Karpas-422 (cell line): ENCODE measurements around the gene PABPC1L. TPM values are rescaled to one million over a fixed set of nuclear protein-coding genes. Genes with fewer than 3 reads are reported as not detected.

Source experiments
- DNase-seq: peaks from one replicate; pipeline ENCODE4 v3.0.0-alpha.2; 2015
- H2AFZ ChIP-seq: fragments of 200-600 bp; sonication (generic); 2 replicates; pipeline ENCODE4 v1.6.1; 2014; ENCODE audit warnings: antibody characterized with exemption, low read length, mixed read lengths
- H3K27ac ChIP-seq: fragments of 200-600 bp; sonication (generic); 2 replicates; pipeline ENCODE4 v1.5.1; 2014; ENCODE audit warnings: mild to moderate bottlenecking, low read length, moderate library complexity
- H3K27me3 ChIP-seq: fragments of 200-600 bp; sonication (generic); 2 replicates; pipeline ENCODE4 v1.6.1; 2014; ENCODE audit warnings: low read length, mixed read lengths
- H3K36me3 ChIP-seq: fragments of 200-600 bp; sonication (generic); 2 replicates; pipeline ENCODE4 v1.6.1; 2014; ENCODE audit warnings: low read length, mixed read lengths; ENCODE audit not compliant: insufficient read depth
- H3K4me1 ChIP-seq: fragments of 200-600 bp; sonication (generic); 2 replicates; pipeline ENCODE4 v1.6.1; 2014; ENCODE audit warnings: mild to moderate bottlenecking, low read length, mixed read lengths
- H3K4me2 ChIP-seq: fragments of 200-600 bp; sonication (generic); 2 replicates; pipeline ENCODE4 v1.6.1; 2014; ENCODE audit warnings: low read length, low read depth, mild to moderate bottlenecking; ENCODE audit not compliant: poor library complexity, severe bottlenecking
- H3K4me3 ChIP-seq: fragments of 200-600 bp; sonication (generic); 2 replicates; pipeline ENCODE4 v1.5.1; 2014; ENCODE audit warnings: mild to moderate bottlenecking, antibody characterized with exemption, low read length, mixed read lengths
- H3K79me2 ChIP-seq: fragments of 200-600 bp; sonication (generic); 2 replicates; pipeline ENCODE4 v1.6.1; 2014; ENCODE audit warnings: mild to moderate bottlenecking, low read length, mixed read lengths
- H3K9ac ChIP-seq: fragments of 200-600 bp; sonication (generic); 2 replicates; pipeline ENCODE4 v1.6.0; 2014; ENCODE audit warnings: low read length
- H3K9me2 ChIP-seq: fragments of 200-600 bp; sonication (generic), shearing (Covaris generic); replicated peaks from 2 replicates; pipeline ENCODE4 v1.6.0; 2014; ENCODE audit warnings: mild to moderate bottlenecking, low read length, moderate library complexity; ENCODE audit not compliant: insufficient read depth
- H3K9me3 ChIP-seq: fragments of 300-700, 200-600 bp; sonication (generic); 2 replicates; pipeline ENCODE4 v1.6.1; 2014; ENCODE audit warnings: low read length, mixed read lengths
- H4K20me1 ChIP-seq: fragments of 200-600 bp; sonication (generic); 2 replicates; pipeline ENCODE4 v1.6.1; 2014; ENCODE audit warnings: mild to moderate bottlenecking, antibody characterized with exemption, low read length, low read depth; ENCODE audit not compliant: insufficient read depth
- total RNA-seq: library from RNA; depleted of rRNA; stranded (reverse); fragments of >200 nt; shearing (Covaris generic); gene quantifications from 2 replicates; pipeline ENCODE4 v1.2.3, GENCODE V29; 2014; ENCODE audit warnings: low replicate concordance

The PABPC1L gene
- total RNA-seq, 1 experiment from 2014 or later: 81.0 TPM

- H3K4me1 ChIP-seq: peaks cover 42% of the 10 kb centered on the region
- H3K4me2 ChIP-seq: no peak overlapping the region
- no peak for DNase-seq
- no peak overlapping the region for H3K27ac ChIP-seq
- no peaks in the 10 kb centered on the region for H3K9me3 ChIP-seq
- no peak overlapping the region for H3K9ac ChIP-seq
- no peak overlapping the region for H3K4me3 ChIP-seq
- no peaks in the 10 kb centered on the region for H3K27me3 ChIP-seq
- peaks cover 100% of the 10 kb centered on the region for H3K79me2 ChIP-seq
- H4K20me1 ChIP-seq: peaks cover 70% of the 10 kb centered on the region
- H3K9me2 ChIP-seq: no peaks in the 10 kb centered on the region
- H2AFZ ChIP-seq: no peak overlapping the region
- peaks cover 64% of the 10 kb centered on the region for H3K36me3 ChIP-seq
These were observed 18.0 kb upstream of the PABPC1L start for GRCh38 chr20:44891826-44892225.

GRCh38 chr20:44894959-44895358 is 14.9 kb upstream of the PABPC1L start:
- DNase-seq: no peak
- no peak overlapping the region for H3K4me2 ChIP-seq
- no peaks in the 10 kb centered on the region for H3K9me3 ChIP-seq
- H3K36me3 ChIP-seq: peaks cover 52% of the 10 kb centered on the region
- H3K79me2 ChIP-seq: peaks cover 100% of the 10 kb centered on the region
- peaks cover 68% of the 10 kb centered on the region for H4K20me1 ChIP-seq
- H2AFZ ChIP-seq: no peak overlapping the region
- no peak overlapping the region for H3K4me3 ChIP-seq
- no peak overlapping the region for H3K9ac ChIP-seq
- H3K27me3 ChIP-seq: no peaks in the 10 kb centered on the region
- H3K27ac ChIP-seq: no peak overlapping the region
- H3K4me1 ChIP-seq: peaks cover 32% of the 10 kb centered on the region
- H3K9me2 ChIP-seq: no peaks in the 10 kb centered on the region

GRCh38 chr20:44896583-44896982 is 13.3 kb upstream of the PABPC1L start:
- Histone ChIP-seq H3K9me2 (no peaks in the 10 kb centered on the region), H3K4me3 (no peak overlapping the region), H2AFZ (no peak overlapping the region), H3K27ac (no peak overlapping the region), H3K4me2 (no peak overlapping the region), H3K9me3 (no peaks in the 10 kb centered on the region), H3K27me3 (no peaks in the 10 kb centered on the region), H3K9ac (no peak overlapping the region), H3K36me3 (peaks cover 53% of the 10 kb centered on the region), H4K20me1 (peaks cover 80% of the 10 kb centered on the region), H3K4me1 (peaks cover 32% of the 10 kb centered on the region), H3K79me2 (peaks cover 100% of the 10 kb centered on the region)
- no peak for DNase-seq

- no peak overlapping the region for H3K9ac ChIP-seq
- no peaks in the 10 kb centered on the region for H3K9me2 ChIP-seq
- H3K4me1 ChIP-seq: peaks cover 32% of the 10 kb centered on the region
- H3K4me3 ChIP-seq: no peak overlapping the region
- H3K27ac ChIP-seq: no peak overlapping the region
- H4K20me1 ChIP-seq: peaks cover 81% of the 10 kb centered on the region
- no peak overlapping the region for H2AFZ ChIP-seq
- H3K9me3 ChIP-seq: no peaks in the 10 kb centered on the region
- H3K36me3 ChIP-seq: peaks cover 51% of the 10 kb centered on the region
- H3K27me3 ChIP-seq: no peaks in the 10 kb centered on the region
- H3K79me2 ChIP-seq: peaks cover 100% of the 10 kb centered on the region
- no peak overlapping the region for H3K4me2 ChIP-seq
- no peak for DNase-seq
These were observed 12.7 kb upstream of the PABPC1L start for GRCh38 chr20:44897133-44897532.

- Histone ChIP-seq H3K4me3 (no peak overlapping the region), H3K9me3 (no peaks in the 10 kb centered on the region), H4K20me1 (peaks cover 70% of the 10 kb centered on the region), H3K36me3 (peaks cover 64% of the 10 kb centered on the region; the same call in 1 of the 2 replicates), H2AFZ (no peak overlapping the region), H3K79me2 (peaks cover 91% of the 10 kb centered on the region), H3K27me3 (no peaks in the 10 kb centered on the region), H3K27ac (no peak overlapping the region), H3K9ac (no peak overlapping the region), H3K4me2 (no peak overlapping the region), H3K4me1 (peaks cover 22% of the 10 kb centered on the region), H3K9me2 (no peaks in the 10 kb centered on the region)
- DNase-seq: no peak
These were observed 9.5 kb upstream of the PABPC1L start for GRCh38 chr20:44900231-44900854.

- Histone ChIP-seq H3K27ac (no peak overlapping the region), H3K4me3 (no peak overlapping the region), H3K36me3 (peaks cover 76% of the 10 kb centered on the region; the same call in 1 of the 2 replicates), H2AFZ (no peak overlapping the region), H3K4me2 (no peak overlapping the region), H3K9me2 (no peaks in the 10 kb centered on the region), H3K79me2 (peaks cover 75% of the 10 kb centered on the region), H3K4me1 (peaks cover 12% of the 10 kb centered on the region), H3K27me3 (no peaks in the 10 kb centered on the region), H4K20me1 (peaks cover 56% of the 10 kb centered on the region), H3K9me3 (no peaks in the 10 kb centered on the region), H3K9ac (no peak overlapping the region)
- DNase-seq: no peak
These were observed 7.9 kb upstream of the PABPC1L start for GRCh38 chr20:44901974-44902373.

- Histone ChIP-seq H3K9me2 (no peaks in the 10 kb centered on the region), H2AFZ (no peak overlapping the region), H3K9ac (no peak overlapping the region), H3K27ac (no peak overlapping the region), H3K4me1 (peaks cover 5% of the 10 kb centered on the region), H4K20me1 (peaks cover 34% of the 10 kb centered on the region), H3K27me3 (no peaks in the 10 kb centered on the region), H3K36me3 (peaks cover 76% of the 10 kb centered on the region; the same call in 1 of the 2 replicates), H3K9me3 (no peaks in the 10 kb centered on the region), H3K79me2 (peaks cover 51% of the 10 kb centered on the region), H3K4me3 (no peak overlapping the region), H3K4me2 (no peak overlapping the region)
- no peak for DNase-seq
These were observed 5.5 kb upstream of the PABPC1L start for GRCh38 chr20:44904377-44904776.

- H3K9ac ChIP-seq: peak overlapping the region; percentile 87
- H3K36me3 ChIP-seq: peaks cover 54% of the 10 kb centered on the region; the same call in 1 of the 2 replicates
- H2AFZ ChIP-seq: no peak overlapping the region
- H3K9me3 ChIP-seq: no peaks in the 10 kb centered on the region
- peaks cover 3% of the 10 kb centered on the region; the same call in 1 of the 2 replicates for H4K20me1 ChIP-seq
- H3K27ac ChIP-seq: no peak overlapping the region
- no peaks in the 10 kb centered on the region for H3K27me3 ChIP-seq
- peaks cover 14% of the 10 kb centered on the region for H3K4me1 ChIP-seq
- H3K4me2 ChIP-seq: peak overlapping the region; percentile 91
- no peaks in the 10 kb centered on the region for H3K9me2 ChIP-seq
- peak overlapping the region; percentile 89 for H3K4me3 ChIP-seq
- peaks cover 28% of the 10 kb centered on the region for H3K79me2 ChIP-seq
- DNase-seq: no peak
These were observed 631 bp upstream of the PABPC1L start for GRCh38 chr20:44908987-44909871.
